ENCODE measurements around the gene TAGAP. TPM values are rescaled to one million over a fixed set of nuclear protein-coding genes. Genes with fewer than 3 reads are reported as not detected.

The TAGAP gene
- total RNA-seq, 1 donor from 2014 or later: 2.1 TPM

DNA sequence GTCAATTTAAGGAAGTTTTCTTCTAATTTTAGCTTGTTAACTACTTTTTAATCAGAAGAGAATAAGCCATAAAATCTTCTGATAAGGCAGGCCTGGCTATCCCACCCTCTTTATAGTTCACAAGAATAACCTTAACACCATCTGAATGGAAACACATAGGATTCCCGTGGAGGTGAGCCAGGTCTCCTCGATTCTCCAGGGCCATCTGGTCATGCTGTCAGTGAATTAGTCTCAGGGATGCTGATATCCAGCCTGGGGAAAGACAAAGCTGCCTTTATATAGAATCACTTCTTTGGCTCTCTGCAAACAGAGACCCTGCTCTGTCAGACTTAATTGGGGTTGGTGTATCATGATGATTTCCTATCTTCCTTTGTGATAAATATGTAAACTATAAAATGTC lies 30.1 kb upstream of the TAGAP start:
- intact Hi-C loops (cut with micrococcal nuclease): no loop called here
- no peak for ATAC-seq
- DNase-seq: no peak

DNA sequence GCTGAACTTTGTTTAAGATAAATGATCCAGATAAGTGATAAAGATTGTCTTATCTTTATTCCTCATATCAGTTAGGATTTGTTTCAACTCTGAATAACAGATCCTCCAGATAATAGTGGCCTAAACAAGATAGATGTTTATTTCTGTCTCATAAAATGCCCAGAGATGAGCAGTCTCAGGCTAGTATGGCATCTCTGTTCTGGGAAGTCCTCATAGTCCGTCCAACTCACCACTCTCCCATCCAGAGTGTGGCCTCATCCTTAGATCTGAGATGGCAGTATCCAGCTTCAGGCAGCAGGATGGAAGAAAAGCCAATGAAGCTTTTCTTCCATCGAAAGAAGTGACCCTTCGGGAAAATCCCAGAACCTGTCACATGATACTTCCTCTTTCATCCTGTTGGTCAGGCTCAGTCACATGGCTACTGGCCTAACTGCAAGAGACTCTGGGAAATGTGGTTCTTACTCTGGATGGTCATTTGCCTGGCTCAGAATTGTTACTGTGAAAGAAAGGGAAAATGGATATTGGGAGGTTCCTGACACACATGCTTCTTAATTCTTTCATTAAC lies 29.4 kb upstream of the TAGAP start:
- DNase-seq (no peak), ATAC-seq (peak; percentile 36)
- intact Hi-C loops (cut with micrococcal nuclease): no loop called here

DNA sequence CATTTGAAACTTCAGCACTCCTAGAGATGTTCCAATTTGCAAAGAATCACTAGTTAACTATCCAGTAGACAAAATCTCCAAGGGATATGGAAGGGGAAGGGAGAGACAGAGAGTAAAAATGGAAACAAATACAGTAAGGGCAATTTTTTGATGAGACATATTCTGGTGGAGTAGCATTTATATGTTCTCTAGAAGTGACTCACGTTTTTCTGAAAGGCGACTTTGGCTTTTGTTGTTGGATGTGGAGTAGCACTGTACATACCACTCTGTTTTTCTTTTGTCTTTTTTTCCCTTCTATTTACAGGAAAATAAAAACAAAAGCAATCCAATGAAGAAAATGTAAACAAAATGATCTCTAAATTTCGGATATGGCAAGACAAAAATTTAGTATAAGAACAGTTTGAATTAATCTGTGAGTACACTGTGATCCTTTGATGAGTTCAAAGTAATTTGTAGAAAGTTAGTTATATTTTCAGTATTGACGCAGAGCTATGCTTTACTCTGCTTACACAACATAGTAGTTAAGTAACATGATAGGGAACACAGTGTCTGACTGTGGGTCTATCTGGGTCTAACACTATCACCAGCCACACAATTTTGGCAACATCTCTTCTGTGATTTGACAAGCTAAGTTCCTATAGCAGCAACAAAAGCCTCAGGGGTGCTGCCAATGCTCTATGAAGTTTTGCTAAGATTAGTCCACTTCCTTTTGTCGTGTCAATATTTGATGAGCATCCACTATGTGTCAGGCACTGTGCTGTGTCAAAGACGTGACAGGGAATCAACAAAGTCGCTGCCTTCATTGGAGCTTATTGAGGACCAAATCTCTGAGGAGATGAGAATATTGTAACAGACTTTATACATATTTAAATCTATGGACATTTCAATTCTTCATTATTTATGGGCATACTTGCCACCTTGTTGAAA lies 27.3 kb upstream of the TAGAP start:
- intact Hi-C loops (cut with micrococcal nuclease): no loop called here
- DNase-seq: no peak
- no peak for ATAC-seq

DNA sequence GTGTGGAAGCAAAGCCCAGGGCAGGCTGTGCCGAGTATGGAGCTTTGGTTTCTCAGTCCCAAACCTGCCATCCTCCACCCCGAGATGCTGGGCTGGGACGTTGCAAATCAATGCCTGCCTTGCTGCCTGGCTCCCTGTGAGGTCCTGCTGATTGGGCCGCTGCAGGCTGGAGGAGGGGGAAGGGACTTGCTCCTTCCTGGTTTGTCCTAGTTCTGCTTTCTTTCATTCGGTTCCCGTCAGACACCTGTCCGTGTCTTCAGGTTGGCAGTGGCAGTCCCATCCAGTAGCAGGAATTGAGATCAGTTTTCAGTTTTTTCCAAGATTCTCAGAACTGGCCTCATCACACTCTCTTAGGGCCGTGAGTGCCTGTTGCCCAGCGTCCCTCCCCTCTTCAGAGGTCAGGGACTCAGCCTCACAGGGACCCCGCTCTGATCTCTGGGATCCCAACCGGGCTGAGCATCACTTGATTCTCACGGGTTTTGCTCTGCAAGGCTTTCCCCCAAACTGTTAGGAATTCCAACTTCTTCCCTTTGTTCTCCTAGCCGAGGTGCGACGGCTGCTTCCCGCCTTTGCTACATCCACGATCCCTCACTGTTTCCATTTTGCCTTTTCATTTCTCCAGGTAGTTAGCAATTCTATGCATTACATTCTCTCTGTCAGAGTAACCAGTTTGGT lies 24.2 kb upstream of the TAGAP start:
- intact Hi-C loops (cut with micrococcal nuclease): no loop called here
- no peak for DNase-seq
- no peak for ATAC-seq

DNA sequence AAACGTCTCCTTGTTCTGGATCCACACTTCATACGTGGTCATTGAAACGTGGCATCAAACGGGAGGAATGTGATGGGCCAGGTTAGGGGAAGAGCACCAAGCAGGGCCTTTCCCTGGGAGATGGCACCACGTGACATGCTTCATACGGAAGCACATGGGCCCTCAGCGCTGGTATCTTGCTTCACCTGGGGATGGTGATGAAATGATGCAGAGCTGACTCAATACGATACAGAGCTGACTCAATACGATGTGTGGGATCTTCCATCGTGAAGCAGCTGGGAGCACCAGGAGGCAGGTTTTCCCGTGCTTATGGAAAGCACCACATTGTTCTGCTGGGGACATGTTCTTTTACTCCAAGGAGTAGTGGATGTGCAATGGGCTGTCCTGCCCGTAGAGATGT lies 22.5 kb upstream of the TAGAP start:
- no peak for ATAC-seq
- intact Hi-C loops (cut with micrococcal nuclease): no loop called here
- DNase-seq: no peak

DNA sequence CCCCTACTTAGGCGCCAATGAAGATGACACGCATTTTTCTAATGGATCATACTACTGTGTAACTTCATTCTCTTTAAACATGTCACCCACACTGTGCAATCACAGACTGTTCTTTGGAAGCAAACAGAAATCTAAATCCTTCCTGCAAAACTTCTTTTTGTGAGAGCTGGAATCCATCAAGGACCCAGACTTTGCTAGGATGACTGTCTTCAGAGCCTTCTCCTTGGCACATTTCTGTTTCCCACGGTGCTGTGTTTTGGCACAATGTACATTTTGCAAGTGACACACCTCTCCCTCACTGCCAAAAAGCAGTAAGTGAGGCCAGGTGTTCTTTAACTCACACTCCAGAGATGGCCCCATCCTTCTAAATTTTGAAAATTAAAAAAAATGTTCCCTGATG lies 21.7 kb upstream of the TAGAP start:
- ATAC-seq: no peak
- DNase-seq: no peak
- intact Hi-C loops (cut with micrococcal nuclease): no loop called here

DNA sequence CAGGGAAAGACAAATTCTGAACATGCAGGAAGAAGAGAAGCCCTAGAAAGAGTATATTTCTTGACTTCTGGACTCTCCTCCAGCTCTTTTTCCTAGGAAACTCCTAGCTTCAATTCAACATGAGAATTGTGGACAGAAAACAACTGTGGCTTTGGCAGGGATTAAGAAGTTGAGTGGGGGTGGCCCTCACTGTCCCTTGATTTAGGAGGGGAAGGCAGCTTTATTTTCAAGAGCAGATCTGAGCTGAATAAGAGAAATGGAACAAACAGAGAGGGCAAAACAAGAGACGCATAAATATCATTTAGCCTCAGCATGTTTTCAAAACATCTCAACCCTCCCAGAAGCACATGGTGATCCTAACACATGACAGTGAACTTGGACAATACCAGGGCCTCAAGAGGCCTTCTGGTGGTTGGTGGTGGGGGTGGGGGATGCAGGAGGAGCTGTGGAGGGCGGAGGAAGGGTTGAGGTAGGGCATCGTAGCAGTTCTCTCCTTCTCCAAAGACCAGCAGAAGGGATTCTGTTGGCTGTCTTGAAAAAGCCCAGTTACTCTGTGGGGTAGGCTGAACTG lies 21.1 kb upstream of the TAGAP start:
- ATAC-seq (no peak), DNase-seq (no peak)
- intact Hi-C loops (cut with micrococcal nuclease): no loop called here

DNA sequence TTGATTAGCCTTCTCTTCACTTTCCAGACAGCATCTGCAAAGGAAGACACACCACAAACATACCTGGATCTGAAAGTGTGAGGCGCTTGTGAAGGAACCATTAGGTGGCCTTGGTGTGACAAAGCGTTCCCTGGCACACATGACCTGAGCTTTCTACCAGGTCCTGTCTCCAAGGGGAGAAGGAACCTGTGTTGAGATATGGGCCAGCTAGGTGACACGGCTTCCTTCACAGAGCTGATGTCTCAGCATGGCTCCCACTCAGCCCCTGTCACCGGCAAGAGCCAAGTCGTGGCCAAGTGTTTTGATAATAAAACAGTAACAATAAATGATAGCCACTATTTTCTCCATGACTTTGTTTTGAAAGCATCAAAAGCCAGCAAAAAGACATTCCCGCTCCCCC lies 20.3 kb upstream of the TAGAP start:
- no peak for ATAC-seq
- intact Hi-C loops (cut with micrococcal nuclease): no loop called here
- no peak for DNase-seq

DNA sequence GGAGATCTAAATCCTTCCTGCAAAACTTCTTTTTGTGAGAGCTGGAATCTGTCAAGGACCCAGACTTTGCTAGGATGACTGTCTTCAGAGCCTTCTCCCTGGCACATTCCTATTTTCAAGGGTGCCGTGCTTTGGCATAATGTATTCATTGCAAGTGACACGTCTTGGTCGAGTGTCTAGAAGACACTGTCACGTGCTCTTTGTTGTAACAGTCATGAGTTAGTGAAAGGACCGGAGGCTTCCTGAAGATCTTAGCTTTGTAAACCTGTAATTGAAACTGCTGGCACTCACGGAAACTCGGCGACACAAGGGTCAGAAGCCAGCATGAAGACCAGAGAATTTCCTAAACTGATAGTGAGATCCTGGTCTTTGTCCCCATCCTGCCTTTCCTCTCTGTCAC lies 19.7 kb upstream of the TAGAP start:
- intact Hi-C loops (cut with micrococcal nuclease): no loop called here
- DNase-seq (no peak), ATAC-seq (no peak)

DNA sequence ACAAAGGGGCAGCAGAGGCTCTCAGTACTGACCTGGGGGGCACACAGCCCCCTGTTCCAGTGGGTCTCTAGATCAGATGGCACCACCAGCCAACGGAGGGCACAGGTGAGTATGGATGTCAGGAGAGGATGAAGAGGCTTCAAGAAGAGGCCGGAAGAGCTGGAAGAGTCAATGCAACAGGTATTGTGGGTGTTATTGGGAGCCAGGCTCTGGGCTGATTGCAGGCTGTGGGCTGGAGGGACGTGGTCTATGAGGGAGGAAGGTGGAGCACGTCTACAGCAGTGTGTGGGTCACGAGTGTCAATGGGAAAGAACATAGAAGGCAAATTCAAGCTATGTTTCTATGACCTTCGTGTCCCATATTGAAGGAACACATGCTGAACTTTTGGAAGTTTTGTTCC lies 18.8 kb upstream of the TAGAP start:
- intact Hi-C loops (cut with micrococcal nuclease): no loop called here
- ATAC-seq (no peak), DNase-seq (no peak)

DNA sequence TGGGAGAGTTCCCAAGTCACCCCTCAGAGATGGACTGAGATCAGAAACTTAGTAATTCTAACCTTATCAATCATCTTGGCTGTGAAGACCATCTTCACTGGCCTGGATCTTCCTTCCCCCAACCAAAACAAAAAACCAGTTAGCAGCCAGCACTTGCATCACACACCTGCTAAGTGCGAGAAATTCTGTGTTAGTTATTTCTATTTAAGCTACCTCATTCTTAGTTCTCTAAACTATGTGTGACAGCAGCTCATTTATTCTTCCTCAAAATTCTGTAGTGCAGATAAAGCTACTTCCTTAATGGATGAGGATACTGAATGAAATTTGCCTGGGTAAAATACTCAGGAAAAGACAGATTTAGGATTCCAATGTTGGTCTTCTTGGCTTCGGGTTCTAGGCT lies 18.2 kb upstream of the TAGAP start:
- intact Hi-C loops (cut with micrococcal nuclease): no loop called here
- DNase-seq (no peak), ATAC-seq (no peak)

DNA sequence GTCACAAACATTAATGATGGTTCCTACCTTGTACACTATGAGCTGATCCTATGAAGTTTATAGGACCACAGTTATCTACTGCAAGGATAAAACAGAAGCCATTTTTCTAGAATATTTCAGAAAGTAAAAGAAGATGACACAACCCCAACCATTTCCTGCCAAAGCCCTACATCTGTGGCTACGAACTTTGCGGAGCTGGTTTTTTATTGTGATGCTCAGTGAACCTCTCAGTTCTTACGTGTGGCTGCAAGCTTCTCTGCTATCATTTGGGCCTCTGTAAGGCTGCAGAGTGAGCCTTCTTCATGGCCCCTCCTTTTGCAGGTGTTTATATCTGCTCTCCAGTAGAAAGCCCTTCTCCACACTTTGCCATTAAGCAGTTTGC lies 17.8 kb upstream of the TAGAP start:
- intact Hi-C loops (cut with micrococcal nuclease): no loop called here
- ATAC-seq: no peak
- no peak for DNase-seq

DNA sequence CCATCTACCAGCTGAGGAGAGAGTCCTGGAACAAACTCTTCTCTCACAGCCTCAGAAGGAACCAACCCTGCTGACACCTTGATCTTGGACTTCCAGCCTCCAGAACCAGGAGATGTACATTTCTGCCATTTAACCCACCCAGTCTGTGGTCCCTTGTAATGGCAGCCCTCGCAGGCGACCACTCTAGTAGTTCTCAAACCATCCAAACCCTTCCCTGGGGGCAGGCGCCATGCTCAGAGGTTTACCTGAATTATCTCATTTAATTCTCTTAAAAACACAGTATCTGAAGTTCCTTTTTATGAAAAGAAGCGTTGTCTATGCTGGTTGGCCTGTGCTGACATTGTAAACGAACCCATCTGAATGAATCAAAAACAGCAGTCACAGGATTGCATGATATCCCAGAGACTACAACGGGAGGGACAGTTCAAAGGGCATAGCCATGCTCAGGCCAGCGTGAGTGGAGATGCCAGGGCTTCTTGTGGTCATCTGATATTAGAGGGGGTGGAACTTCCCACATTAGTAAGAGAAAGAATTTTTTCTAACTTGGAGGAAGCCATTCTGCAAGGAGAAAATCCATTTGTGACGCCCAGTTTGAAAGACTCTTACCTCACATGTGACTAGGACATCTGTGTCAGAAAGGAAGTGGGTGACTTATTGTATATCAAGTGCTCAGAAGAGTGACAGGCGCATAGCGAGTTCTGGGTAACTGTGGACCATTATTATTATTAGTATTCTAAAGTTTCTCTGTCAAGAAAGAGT lies 17.2 kb upstream of the TAGAP start:
- DNase-seq (no peak), ATAC-seq (peak; percentile 50)
- intact Hi-C loops (cut with micrococcal nuclease): no loop called here

DNA sequence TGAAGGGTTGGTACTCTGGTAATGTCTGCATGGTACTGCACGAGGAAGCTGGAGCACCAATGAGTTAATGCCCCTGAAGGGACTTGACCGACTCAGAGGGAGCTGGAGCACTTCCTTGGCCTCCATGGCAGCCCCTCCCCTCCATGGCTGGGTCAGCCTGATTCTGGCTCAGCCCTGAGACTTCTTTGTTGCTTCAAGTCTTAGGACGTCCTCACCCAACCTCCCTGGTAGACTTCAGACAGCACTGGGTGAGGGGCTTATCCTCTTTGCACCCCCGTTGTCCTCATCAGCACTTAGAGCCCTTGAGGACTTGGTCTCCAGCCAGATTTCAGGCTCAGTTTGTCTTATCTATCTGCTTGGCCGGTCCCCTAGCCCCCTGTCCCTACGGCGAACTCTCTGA lies 16.4 kb upstream of the TAGAP start:
- no peak for ATAC-seq
- intact Hi-C loops (cut with micrococcal nuclease): no loop called here
- DNase-seq: no peak

DNA sequence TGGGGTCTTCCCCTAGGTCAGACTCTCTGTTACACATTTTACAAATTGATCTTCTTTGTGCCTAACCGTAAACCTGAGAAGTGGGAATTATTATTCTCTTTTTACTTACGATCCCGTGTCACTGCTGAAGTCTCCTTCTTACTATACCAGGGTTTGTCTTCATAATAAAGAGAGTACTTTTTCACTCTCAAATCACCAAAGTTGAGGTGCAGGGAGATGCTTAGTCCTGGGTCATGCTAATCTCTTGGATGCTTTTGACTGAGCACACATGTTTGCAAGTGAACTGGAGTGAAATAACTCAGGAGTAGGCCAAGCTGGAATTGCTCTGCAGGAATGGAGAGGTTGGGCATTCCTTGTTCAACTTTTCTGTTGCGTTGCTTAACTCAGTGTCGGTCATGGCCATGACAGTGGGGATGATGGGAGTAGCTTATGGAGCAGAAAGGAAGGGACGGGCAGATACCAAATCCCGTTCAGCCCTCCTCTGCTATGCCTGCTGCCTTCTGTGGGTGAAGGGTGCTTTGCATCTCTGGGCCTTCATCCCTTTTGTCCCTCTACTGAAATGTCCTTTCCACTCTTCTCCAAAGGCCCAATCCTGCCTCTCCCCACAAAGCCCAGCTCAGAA lies 15.2 kb upstream of the TAGAP start:
- DNase-seq (no peak), ATAC-seq (no peak)
- intact Hi-C loops (cut with micrococcal nuclease): no loop called here

DNA sequence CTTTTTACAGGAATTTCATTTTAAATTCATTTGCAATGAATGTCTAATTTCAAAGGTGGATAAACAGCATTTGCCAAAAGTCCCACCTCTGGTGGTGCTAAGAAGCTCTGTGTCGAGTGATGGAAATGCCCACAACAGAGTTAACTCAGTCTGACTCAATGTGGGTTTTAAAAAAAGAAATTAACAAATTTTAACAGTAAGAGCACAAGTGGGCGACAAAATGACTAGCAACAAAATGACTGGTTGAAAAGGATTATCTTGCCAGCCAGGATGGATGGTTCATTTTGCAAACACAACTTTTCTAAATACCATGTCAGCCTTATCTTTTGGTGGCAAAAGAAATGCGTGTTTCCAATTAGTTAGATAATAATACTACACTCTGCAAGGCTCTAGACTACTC lies 14.3 kb upstream of the TAGAP start:
- no peak for DNase-seq
- intact Hi-C loops (cut with micrococcal nuclease): no loop called here
- ATAC-seq: no peak

DNA sequence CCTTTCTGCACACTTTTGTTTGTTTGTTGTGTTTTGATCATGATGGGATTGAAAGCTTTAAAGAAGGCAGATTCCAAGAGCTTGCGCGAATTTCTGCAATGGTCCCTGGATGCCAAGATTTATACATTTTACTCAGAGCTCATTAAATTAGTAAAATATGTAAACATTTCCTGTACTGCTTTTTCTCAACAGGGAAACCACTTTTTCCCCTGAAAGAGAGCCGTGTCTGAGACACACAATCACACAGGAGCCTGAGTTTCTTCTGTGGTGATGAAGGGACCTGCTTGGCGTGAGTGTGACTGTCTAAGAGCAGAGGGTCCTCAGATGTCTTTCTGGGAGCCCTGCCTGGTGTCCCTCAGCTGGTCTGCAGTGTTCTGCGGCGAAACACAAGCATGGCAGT lies 12.1 kb upstream of the TAGAP start:
- no peak for ATAC-seq
- no peak for DNase-seq
- intact Hi-C loops (cut with micrococcal nuclease): no loop called here

DNA sequence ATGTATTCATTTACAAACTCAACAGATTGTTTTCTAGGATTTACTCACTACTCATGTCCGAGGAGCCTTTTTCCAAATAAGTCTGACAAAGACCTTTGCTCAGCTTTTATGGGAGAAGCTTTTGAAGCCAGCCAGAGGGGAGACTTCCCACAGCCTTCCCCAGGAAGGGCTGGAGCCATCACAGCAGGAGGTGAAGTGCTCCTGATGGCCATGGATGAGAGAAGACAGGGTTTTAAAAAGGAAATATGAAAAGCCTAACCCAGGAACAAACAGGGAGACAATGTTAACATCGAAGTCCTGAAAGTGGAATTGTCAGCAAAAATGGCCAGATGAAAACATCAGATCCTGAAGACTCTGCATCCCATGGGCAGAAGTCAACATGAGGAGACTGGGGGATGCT lies 11.6 kb upstream of the TAGAP start:
- intact Hi-C loops (cut with micrococcal nuclease): no loop called here
- ATAC-seq: no peak

DNA sequence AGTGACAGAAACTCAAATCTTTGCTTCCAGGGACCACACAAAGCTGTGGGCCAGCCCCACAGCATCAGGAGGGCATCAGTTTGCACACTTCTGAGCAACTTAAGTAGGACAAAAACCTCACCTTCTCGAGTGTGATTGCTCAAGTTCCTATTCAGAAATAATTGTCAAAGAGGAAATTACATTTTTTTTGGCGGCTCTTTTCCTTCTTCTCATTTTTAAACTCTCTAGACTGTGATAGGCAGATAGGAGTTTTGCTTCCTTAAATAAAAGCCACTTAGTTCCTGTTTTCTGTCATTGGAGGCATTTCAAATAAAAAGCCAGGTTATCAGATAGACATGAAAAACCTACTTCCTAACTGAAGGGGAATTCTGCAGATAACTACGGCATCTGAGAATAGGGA lies 11.2 kb upstream of the TAGAP start:
- ATAC-seq (peak; percentile 31), DNase-seq (no peak)

More for the DNA sequence above, 11.6 kb upstream of the TAGAP start:
- DNase-seq: no peak

More for the DNA sequence above, 11.2 kb upstream of the TAGAP start:
- intact Hi-C loops (cut with micrococcal nuclease): no loop called here
